Right atrium auricular region (tissue), 2 donors: ENCODE results near the gene SOHLH2. TPM values are rescaled to one million over a fixed set of nuclear protein-coding genes. Genes with fewer than 3 reads are reported as not detected.

Experiments
- DNase-seq: peaks from one replicate; pipeline ENCODE4 v3.0.0-alpha.2; 2019; ENCODE audit warnings: low spot score
- H3K27ac ChIP-seq, 2 donors: fragments of 200-600 bp; sonication (generic); 1 replicate in 1 of 2; 2 replicates in 1 of 2; pipeline ENCODE4 v1.5.1; 2016 to 2019
- H3K27me3 ChIP-seq, 2 donors: fragments of 200-600 bp; sonication (generic); one replicate each; pipeline versions ENCODE4 v1.5.1 to v1.6.0; 2017 to 2019
- H3K36me3 ChIP-seq: fragments of 200-600 bp; sonication (generic); one replicate; pipeline ENCODE4 v1.5.1; 2016
- H3K4me1 ChIP-seq, 2 donors: fragments of 200-600 bp; sonication (generic); one replicate each; pipeline versions ENCODE4 v1.5.1 to v1.6.0; 2017 to 2019
- H3K4me3 ChIP-seq, 2 donors: fragments of 200-600 bp; sonication (generic); 1 replicate in 1 of 2; 2 replicates in 1 of 2; pipeline ENCODE4 v1.5.1; 2017 to 2019; ENCODE audit warnings: mild to moderate bottlenecking in 1 of 2, moderate library complexity in 1 of 2
- H3K9me3 ChIP-seq, 2 donors: fragments of 200-600 bp; sonication (generic); one replicate each; pipeline ENCODE4 v1.5.1; 2019
- total RNA-seq, 2 donors: library from RNA; depleted of rRNA; stranded (reverse); fragments of >200 nt; gene quantifications; one replicate each; pipeline ENCODE4 v1.1.0, GENCODE V29; 2016
- TF ChIP-seq, protein P1 (sequence below), 2 donors: fragments of 200-600 bp; sonication (generic); IDR thresholded peaks; one replicate each; pipeline ENCODE4 v1.5.1; 2019; ENCODE audit warnings: antibody characterized with exemption in 2 of 2

SOHLH2 gene
- total RNA-seq, 2 donors from 2014 or later = 0.20 TPM; not detected in 1

- Histone ChIP-seq H3K4me1 (no peaks in the 10 kb centered on the region), H3K9me3 (no peaks in the 10 kb centered on the region), H3K36me3 (no peaks in the 10 kb centered on the region), H3K27ac (no peak overlapping the region), H3K27me3 (no peaks in the 10 kb centered on the region), H3K4me3 (no peak overlapping the region)
- TF ChIP-seq, protein P1, sequence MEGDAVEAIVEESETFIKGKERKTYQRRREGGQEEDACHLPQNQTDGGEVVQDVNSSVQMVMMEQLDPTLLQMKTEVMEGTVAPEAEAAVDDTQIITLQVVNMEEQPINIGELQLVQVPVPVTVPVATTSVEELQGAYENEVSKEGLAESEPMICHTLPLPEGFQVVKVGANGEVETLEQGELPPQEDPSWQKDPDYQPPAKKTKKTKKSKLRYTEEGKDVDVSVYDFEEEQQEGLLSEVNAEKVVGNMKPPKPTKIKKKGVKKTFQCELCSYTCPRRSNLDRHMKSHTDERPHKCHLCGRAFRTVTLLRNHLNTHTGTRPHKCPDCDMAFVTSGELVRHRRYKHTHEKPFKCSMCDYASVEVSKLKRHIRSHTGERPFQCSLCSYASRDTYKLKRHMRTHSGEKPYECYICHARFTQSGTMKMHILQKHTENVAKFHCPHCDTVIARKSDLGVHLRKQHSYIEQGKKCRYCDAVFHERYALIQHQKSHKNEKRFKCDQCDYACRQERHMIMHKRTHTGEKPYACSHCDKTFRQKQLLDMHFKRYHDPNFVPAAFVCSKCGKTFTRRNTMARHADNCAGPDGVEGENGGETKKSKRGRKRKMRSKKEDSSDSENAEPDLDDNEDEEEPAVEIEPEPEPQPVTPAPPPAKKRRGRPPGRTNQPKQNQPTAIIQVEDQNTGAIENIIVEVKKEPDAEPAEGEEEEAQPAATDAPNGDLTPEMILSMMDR (IDR thresholded peaks at IDR 0.05) = no peak
- DNase-seq = no peak
These were observed 30.5 kb downstream of the SOHLH2 start for GRCh38 chr13:36183901-36184300.

DNA sequence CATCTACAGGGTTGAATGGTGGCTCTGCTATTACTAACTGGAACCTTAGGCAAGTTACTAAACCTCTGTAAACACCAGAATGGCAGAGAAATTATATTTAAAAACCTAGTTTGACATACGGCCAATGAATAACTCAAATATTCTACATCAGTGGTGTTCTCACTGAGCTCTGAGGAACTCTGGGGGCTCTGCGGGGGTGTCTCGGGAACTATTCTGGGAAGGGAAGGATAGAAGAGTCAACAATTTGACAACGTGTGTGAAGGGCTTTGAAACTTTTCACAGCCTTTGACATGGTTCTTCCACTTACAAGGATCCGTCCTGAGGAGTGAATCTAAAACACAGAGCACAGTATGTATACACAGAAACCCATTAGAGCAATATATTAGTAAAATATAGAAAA lies 38.7 kb downstream of the SOHLH2 start:
- TF ChIP-seq, protein P1 (IDR thresholded peaks at IDR 0.05) = no peak
- H3K4me1 ChIP-seq = no peaks in the 10 kb centered on the region
- H3K4me3 ChIP-seq = no peak overlapping the region
- no peak overlapping the region for H3K27ac ChIP-seq
- no peaks in the 10 kb centered on the region for H3K27me3 ChIP-seq
- no peaks in the 10 kb centered on the region for H3K9me3 ChIP-seq
- no peaks in the 10 kb centered on the region for H3K36me3 ChIP-seq
- no peak for DNase-seq

- Histone ChIP-seq H3K4me3 (no peak overlapping the region), H3K27me3 (no peaks in the 10 kb centered on the region), H3K4me1 (no peaks in the 10 kb centered on the region), H3K36me3 (no peaks in the 10 kb centered on the region), H3K9me3 (no peaks in the 10 kb centered on the region), H3K27ac (no peak overlapping the region)
- no peak for DNase-seq
- TF ChIP-seq, protein P1 (IDR thresholded peaks at IDR 0.05) = no peak
These were observed 39.4 kb downstream of the SOHLH2 start for GRCh38 chr13:36174923-36175322.

DNA sequence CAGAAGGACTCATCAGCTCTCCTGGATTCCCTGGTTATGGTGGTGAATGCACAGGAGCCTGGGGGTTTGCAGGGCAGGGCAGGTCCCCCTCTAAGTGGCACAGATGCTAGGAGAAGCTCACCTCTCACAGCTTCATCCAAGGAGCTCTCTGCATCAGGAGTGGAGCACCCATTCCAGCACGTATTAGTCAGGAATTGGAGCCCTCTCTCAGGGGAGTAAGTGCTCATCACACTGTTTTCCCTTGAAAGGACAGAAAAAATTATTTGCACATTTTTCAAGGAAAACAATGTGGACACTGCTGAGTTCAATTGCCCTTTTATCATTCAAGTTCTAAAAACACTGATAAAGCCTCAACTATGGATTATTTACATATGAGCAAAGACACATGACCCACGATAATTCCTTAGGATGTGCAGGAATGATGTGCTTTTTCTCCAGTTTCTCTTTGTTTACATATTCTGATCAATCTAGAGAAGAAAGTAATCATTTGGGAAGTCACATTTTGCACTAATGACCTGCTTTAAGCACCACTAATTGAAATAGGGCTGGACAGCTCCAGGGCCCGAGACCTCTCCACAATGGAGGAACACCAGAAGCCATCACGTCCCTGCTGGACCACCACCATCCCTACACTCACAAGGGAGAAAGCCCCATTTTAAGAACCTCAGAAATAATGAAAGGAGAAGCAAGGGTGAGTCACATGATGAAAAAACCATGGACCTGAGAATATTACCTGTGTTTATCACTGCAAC lies 40.6 kb downstream of the SOHLH2 start:
- H3K27me3 ChIP-seq = no peaks in the 10 kb centered on the region
- no peaks in the 10 kb centered on the region for H3K9me3 ChIP-seq
- TF ChIP-seq, protein P1 (IDR thresholded peaks at IDR 0.05) = no peak
- H3K27ac ChIP-seq = no peak overlapping the region
- no peaks in the 10 kb centered on the region for H3K4me1 ChIP-seq
- DNase-seq = no peak
- H3K36me3 ChIP-seq = no peaks in the 10 kb centered on the region
- no peak overlapping the region for H3K4me3 ChIP-seq

DNA sequence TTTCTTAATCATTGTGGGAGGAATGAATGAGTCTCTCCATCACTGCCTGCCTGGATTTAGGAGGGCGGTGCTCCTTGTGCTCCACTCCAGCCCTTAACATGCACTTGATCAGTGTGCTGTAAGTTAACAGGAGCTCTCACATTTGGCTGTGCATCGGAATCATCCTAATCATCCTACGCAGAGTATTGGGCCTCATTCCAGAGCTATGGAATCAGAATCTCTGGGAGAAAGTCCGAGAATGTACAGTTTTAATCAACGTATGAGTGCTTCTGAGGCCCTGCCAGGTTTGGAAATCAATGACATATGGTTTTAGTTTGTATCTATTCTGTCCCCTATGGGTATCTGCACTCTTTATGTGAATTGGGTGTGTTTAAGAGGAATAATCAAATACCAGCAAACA lies 48.3 kb downstream of the SOHLH2 start:
- no peak for DNase-seq
- H3K4me1 ChIP-seq = peaks cover 0 to 13% of the 10 kb centered on the region in 2 donors
- H3K36me3 ChIP-seq = no peaks in the 10 kb centered on the region
- H3K4me3 ChIP-seq = no peak overlapping the region
- no peaks in the 10 kb centered on the region for H3K9me3 ChIP-seq
- no peak overlapping the region for H3K27ac ChIP-seq
- TF ChIP-seq, protein P1 (IDR thresholded peaks at IDR 0.05) = no peak
- H3K27me3 ChIP-seq = no peaks in the 10 kb centered on the region
